ENCODE data around the gene ATRN.

GRCh38 chr20:3673221-3674070 lies 202.6 kb downstream of the ATRN start:
- TF ChIP-seq SUZ12 (IDR thresholded peaks at IDR 0.05; ENCODE audit: extremely low read depth, insufficient read depth, insufficient read length) (no peak), YY1 (IDR thresholded peaks at IDR 0.05; ENCODE audit: insufficient read depth, insufficient read length) (no peak), ZNF274 (IDR thresholded peaks at IDR 0.05; ENCODE audit: low read depth, low read length) (no peak)
